Lower leg skin (tissue), 4 donors: ENCODE results near the gene KDM6B. TPM values are rescaled to one million over a fixed set of nuclear protein-coding genes. Genes with fewer than 3 reads are reported as not detected.

Experiments used
- DNase-seq, 2 donors: peaks; one replicate each; pipeline ENCODE4 v3.0.0-alpha.2; 2019; ENCODE audit warnings: low spot score in 2 of 2
- H3K4me3 ChIP-seq: fragments of 200-600 bp; sonication (generic); 2 replicates; pipeline ENCODE4 v1.5.1; 2017; ENCODE audit warnings: mild to moderate bottlenecking, low read depth; ENCODE audit not compliant: poor library complexity, severe bottlenecking
- CTCF ChIP-seq, 3 donors: fragments of 450-650 bp; IDR thresholded peaks; one replicate each; pipeline ENCODE4 v1.5.1; 2016; ENCODE audit warnings: antibody characterized with exemption in 3 of 3, mild to moderate bottlenecking in 3 of 3, moderate library complexity in 2 of 3
- POLR2A ChIP-seq, 2 donors: fragments of 450-650 bp; IDR thresholded peaks; one replicate each; pipeline ENCODE4 v1.6.1; 2016 to 2017; ENCODE audit warnings: antibody characterized with exemption in 2 of 2, mild to moderate bottlenecking in 1 of 2, moderate library complexity in 1 of 2
- WGBS, 2 donors: methylation state at CpG; one replicate each; pipeline ENCODE4 v1.1.5; 2018; 5-methylcytosine and 5-hydroxymethylcytosine counted together
- intact Hi-C: fragments of 100-400 bp; cut with DNase I; formaldehyde crosslinking; loops from one replicate; pipeline ENCODE4 v1.15.0; 2023; ENCODE audit warnings: low total_unique reads
- total RNA-seq, 4 donors: library from RNA; depleted of rRNA; stranded (reverse); fragments of >200 nt; gene quantifications; one replicate each; pipeline ENCODE4 v1.1.0, GENCODE V29; 2016

Gene KDM6B
- total RNA-seq, 4 donors from 2014 or later = 12.5 to 30.9 (median 18.0) TPM

GRCh38 chr17:7881276-7882054 is 47.4 kb downstream of the KDM6B start:
- DNase-seq = peak in 1 of 2 donors; percentile 80
- no peak for TF ChIP-seq POLR2A (IDR thresholded peaks at IDR 0.05)
- TF ChIP-seq CTCF (IDR thresholded peaks at IDR 0.05) = no peak
- intact Hi-C loops = no loop called here
- WGBS, 2 donors = 42 to 52% methylated on average over 7 of the region's 7 CpGs
- H3K4me3 ChIP-seq = no peak overlapping the region

- WGBS, 2 donors = 46 to 54% methylated on average over 7 of the region's 7 CpGs
- DNase-seq = peak in 1 of 2 donors; percentile 78
- TF ChIP-seq POLR2A (IDR thresholded peaks at IDR 0.05) = no peak
- TF ChIP-seq CTCF (IDR thresholded peaks at IDR 0.05) = no peak
- H3K4me3 ChIP-seq = no peak overlapping the region
- intact Hi-C loops = no loop called here
These were observed 48.1 kb downstream of the KDM6B start for GRCh38 chr17:7882068-7882467.

GRCh38 chr17:7882629-7883028 is 48.6 kb downstream of the KDM6B start:
- H3K4me3 ChIP-seq = no peak overlapping the region
- peak in 1 of 2 donors; percentile 50 for DNase-seq
- no peak for TF ChIP-seq POLR2A (IDR thresholded peaks at IDR 0.05)
- no peak for TF ChIP-seq CTCF (IDR thresholded peaks at IDR 0.05)
- intact Hi-C loops = no loop called here
- 60 to 85% methylated on average over 3 of the region's 3 CpGs for WGBS, 2 donors

Other genes with a start within 250 kb of the KDM6B start
- gene SOX15, start 244.1 kb upstream of the KDM6B start, total RNA-seq = 100 to 1,000 TPM in 1 of 4 donors, 10 to 100 TPM in 3; 61.9 to 106 (median 77.8) TPM
- 10 to 100 TPM; 32.1 to 35.7 (median 33.9) TPM for gene FXR2, start 219.3 kb upstream of the KDM6B start, total RNA-seq
- gene SAT2, start 206.4 kb upstream of the KDM6B start, total RNA-seq = 10 to 100 TPM; 32.7 to 50.5 (median 43.0) TPM
- gene SHBG, start 204.1 kb upstream of the KDM6B start, total RNA-seq = not detected
- 1 to 10 TPM in 1 of 4 donors, under 1 TPM in 2, not detected in 1; 0.42 to 3.0 (median 0.46) TPM for gene ATP1B2, start 183.3 kb upstream of the KDM6B start, total RNA-seq
- 10 to 100 TPM; 42.8 to 57.3 (median 50.8) TPM for gene TP53, start 146.7 kb upstream of the KDM6B start, total RNA-seq
- 1 to 10 TPM; 1.1 to 5.4 (median 4.5) TPM for gene WRAP53, start 145.7 kb upstream of the KDM6B start, total RNA-seq
- 1 to 10 TPM; 5.4 to 8.5 (median 7.6) TPM for gene EFNB3, start 129.0 kb upstream of the KDM6B start, total RNA-seq
- gene DNAH2, start 116.5 kb upstream of the KDM6B start, total RNA-seq = under 1 TPM in 3 of 4 donors, not detected in 1; under 0.01 to 0.10 (median 0.05) TPM
- gene TMEM88, start 20.8 kb downstream of the KDM6B start, total RNA-seq = 1 to 10 TPM in 3 of 4 donors, under 1 TPM in 1; 0.91 to 5.9 (median 3.4) TPM
- gene NAA38, start 23.3 kb downstream of the KDM6B start, total RNA-seq = 100 to 1,000 TPM in 1 of 4 donors, 10 to 100 TPM in 3; 56.8 to 101 (median 91.3) TPM
- gene CYB5D1, start 23.8 kb downstream of the KDM6B start, total RNA-seq = 10 to 100 TPM in 1 of 4 donors, 1 to 10 TPM in 3; 7.0 to 14.1 (median 9.1) TPM
- 10 to 100 TPM; 36.8 to 71.1 (median 54.8) TPM for gene CHD3, start 54.6 kb downstream of the KDM6B start, total RNA-seq
- gene RNF227, start 82.1 kb downstream of the KDM6B start, total RNA-seq = 100 to 1,000 TPM; 111 to 202 (median 172) TPM
- gene KCNAB3, start 95.6 kb downstream of the KDM6B start, total RNA-seq = under 1 TPM; 0.10 to 0.49 (median 0.24) TPM
- gene TRAPPC1, start 97.7 kb downstream of the KDM6B start, total RNA-seq = 10 to 100 TPM; 39.8 to 62.5 (median 52.2) TPM
- 10 to 100 TPM; 23.4 to 43.1 (median 27.0) TPM for gene CNTROB, start 98.0 kb downstream of the KDM6B start, total RNA-seq
- under 1 TPM in 1 of 4 donors, not detected in 3; 0.13 TPM for gene GUCY2D, start 168.4 kb downstream of the KDM6B start, total RNA-seq
- gene ALOX15B, start 204.8 kb downstream of the KDM6B start, total RNA-seq = 100 to 1,000 TPM in 1 of 4 donors, 10 to 100 TPM in 3; 13.9 to 116 (median 59.9) TPM